ENCODE results near the gene NTMT1.

DNA sequence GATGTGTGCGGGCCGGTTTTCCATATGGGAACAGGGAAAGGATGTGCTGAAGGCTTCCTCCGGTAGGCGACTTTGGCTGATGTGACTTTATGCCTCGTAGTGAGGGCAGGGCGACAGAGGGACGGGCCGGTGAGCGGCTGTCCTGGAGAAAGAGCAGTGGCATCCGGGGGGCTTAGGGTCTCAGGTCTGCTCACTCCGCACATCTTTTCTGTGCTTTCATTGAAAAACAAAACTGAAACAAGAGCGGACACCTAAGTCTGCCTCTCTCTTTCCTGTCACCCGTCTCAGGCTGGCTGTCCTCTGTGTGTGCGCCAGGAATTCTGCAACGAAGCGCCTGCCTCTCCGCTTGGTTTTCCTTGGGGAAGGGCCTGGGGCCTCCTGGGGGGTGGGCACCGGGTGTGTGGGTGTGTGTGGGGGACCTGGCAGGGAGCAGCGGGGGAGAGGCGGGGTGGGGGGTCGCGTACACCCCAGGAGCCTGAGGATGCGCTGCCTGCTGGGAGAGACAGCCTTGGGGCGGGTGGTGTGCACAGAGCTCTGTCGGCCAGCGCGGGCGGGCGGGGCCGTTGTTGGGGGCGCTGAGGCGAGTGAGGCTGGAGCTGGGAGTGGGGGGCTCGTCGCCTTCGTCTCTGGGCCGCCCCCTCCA is 38.9 kb downstream of the NTMT1 start:
- TF ChIP-seq, protein P1, sequence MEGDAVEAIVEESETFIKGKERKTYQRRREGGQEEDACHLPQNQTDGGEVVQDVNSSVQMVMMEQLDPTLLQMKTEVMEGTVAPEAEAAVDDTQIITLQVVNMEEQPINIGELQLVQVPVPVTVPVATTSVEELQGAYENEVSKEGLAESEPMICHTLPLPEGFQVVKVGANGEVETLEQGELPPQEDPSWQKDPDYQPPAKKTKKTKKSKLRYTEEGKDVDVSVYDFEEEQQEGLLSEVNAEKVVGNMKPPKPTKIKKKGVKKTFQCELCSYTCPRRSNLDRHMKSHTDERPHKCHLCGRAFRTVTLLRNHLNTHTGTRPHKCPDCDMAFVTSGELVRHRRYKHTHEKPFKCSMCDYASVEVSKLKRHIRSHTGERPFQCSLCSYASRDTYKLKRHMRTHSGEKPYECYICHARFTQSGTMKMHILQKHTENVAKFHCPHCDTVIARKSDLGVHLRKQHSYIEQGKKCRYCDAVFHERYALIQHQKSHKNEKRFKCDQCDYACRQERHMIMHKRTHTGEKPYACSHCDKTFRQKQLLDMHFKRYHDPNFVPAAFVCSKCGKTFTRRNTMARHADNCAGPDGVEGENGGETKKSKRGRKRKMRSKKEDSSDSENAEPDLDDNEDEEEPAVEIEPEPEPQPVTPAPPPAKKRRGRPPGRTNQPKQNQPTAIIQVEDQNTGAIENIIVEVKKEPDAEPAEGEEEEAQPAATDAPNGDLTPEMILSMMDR (IDR thresholded peaks at IDR 0.05; ENCODE audit: low read depth, low read length) = no peak
- TF ChIP-seq EZH2phosphoT487 (IDR thresholded peaks at IDR 0.05; ENCODE audit: low read depth) = no peak
